Keratinocyte (primary cell): ENCODE results near the gene MIGA1. TPM values are rescaled to one million over a fixed set of nuclear protein-coding genes. Genes with fewer than 3 reads are reported as not detected.

Experiments
- DNase-seq: peaks from one replicate; pipeline ENCODE4 v3.0.0-alpha.2; 2011; ENCODE audit warnings: low read depth, missing footprints, low spot score
- FAIRE-seq: peaks from 2 replicates; lab custom pipeline; 2011; peaks lifted over from hg19 to GRCh38; lab: Jason Lieb, UNC
- H2AFZ ChIP-seq: 2 replicates; pipeline ENCODE4 v1.6.0; 2012; ENCODE audit warnings: low read length, control low read depth, inconsistent platforms; ENCODE audit not compliant: control insufficient read depth
- H3K27ac ChIP-seq: 2 replicates; pipeline ENCODE4 v1.5.1; 2011; ENCODE audit warnings: low read length; ENCODE audit not compliant: control insufficient read depth, insufficient read depth
- H3K27me3 ChIP-seq: 3 replicates; pipeline ENCODE4 v1.6.0; 2011; ENCODE audit warnings: low read length; ENCODE audit not compliant: control insufficient read depth, insufficient read depth; ENCODE audit errors: extremely low read depth
- H3K36me3 ChIP-seq, 2 experiments: 2 replicates in 1 of 2; 3 replicates in 1 of 2; pipeline ENCODE4 v1.5.1; 2011; ENCODE audit warnings: low read length in 2 of 2, mild to moderate bottlenecking in 1 of 2; ENCODE audit not compliant: control insufficient read depth in 2 of 2, insufficient read depth in 2 of 2; ENCODE audit errors: extremely low read depth in 1 of 2
- H3K4me1 ChIP-seq: 3 replicates; pipeline ENCODE4 v1.5.1; 2011; ENCODE audit warnings: low read length; ENCODE audit not compliant: control insufficient read depth, insufficient read depth; ENCODE audit errors: extremely low read depth
- H3K4me2 ChIP-seq: 3 replicates; pipeline ENCODE4 v1.6.0; 2011; ENCODE audit warnings: low read depth, low read length; ENCODE audit not compliant: control insufficient read depth, insufficient read depth; ENCODE audit errors: extremely low read depth
- H3K4me3 ChIP-seq, 3 experiments: fragments of 200-600 bp in 1 of 3; sonication (generic) in 1 of 3; 2 replicates in 2 of 3; 3 replicates in 1 of 3; pipeline ENCODE4 v1.5.1; 2011 to 2016; ENCODE audit warnings: low read length in 3 of 3, mild to moderate bottlenecking in 3 of 3, control low read depth in 2 of 3, inconsistent platforms in 1 of 3, low read depth in 1 of 3, mixed read lengths in 1 of 3, mixed run types in 1 of 3, moderate library complexity in 1 of 3; ENCODE audit not compliant: control insufficient read depth in 2 of 3, insufficient read depth in 2 of 3; ENCODE audit errors: extremely low read depth in 1 of 3
- H3K79me2 ChIP-seq: 2 replicates; pipeline ENCODE4 v1.6.0; 2012; ENCODE audit warnings: low read length; ENCODE audit not compliant: control insufficient read depth, insufficient read depth
- H3K9ac ChIP-seq: 3 replicates; pipeline ENCODE4 v1.6.0; 2011; ENCODE audit warnings: low read length; ENCODE audit not compliant: control insufficient read depth, insufficient read depth; ENCODE audit errors: extremely low read depth
- H3K9me1 ChIP-seq: 3 replicates; pipeline ENCODE4 v1.6.0; 2011; ENCODE audit warnings: low read length; ENCODE audit not compliant: control insufficient read depth, insufficient read depth; ENCODE audit errors: extremely low read depth
- H3K9me3 ChIP-seq: 2 replicates; pipeline ENCODE4 v1.5.1; 2012; ENCODE audit warnings: low read depth, low read length; ENCODE audit not compliant: control insufficient read depth
- H4K20me1 ChIP-seq: 3 replicates; pipeline ENCODE4 v1.6.0; 2011; ENCODE audit warnings: low read length; ENCODE audit not compliant: control insufficient read depth, insufficient read depth; ENCODE audit errors: extremely low read depth
- EZH2 ChIP-seq: IDR thresholded peaks from one replicate; pipeline ENCODE4 v1.6.1; 2012; ENCODE audit warnings: inconsistent platforms, mild to moderate bottlenecking, low read length, moderate library complexity
- dilution Hi-C: fragments of 300-500 bp; cut with MboI; formaldehyde crosslinking; loops from one replicate; pipeline ENCODE4 v1.7.0; 2020; ENCODE audit warnings: low sequenced_read_pairs; ENCODE audit not compliant: extremely low pct_ligation_motif_present
- polyA plus RNA-seq, 5 experiments: library from polyadenylated mRNA; depleted of rRNA in 3 of 5; stranded (reverse) in 3 of 5; stranded (forward) in 1 of 5; unstranded in 1 of 5; fragments of >200 nt; gene quantifications; 1 replicate in 1 of 5; 2 replicates in 3 of 5; 3 replicates in 1 of 5; pipeline versions ENCODE4 v1.2.1 to v1.2.3, GENCODE V29; 2011 to 2012; ENCODE audit warnings: missing spikeins in 2 of 5, low read depth in 1 of 5, low replicate concordance in 1 of 5
- TF ChIP-seq, protein P1 (sequence below), 3 experiments: IDR thresholded peaks in 1 of 3; conservative IDR thresholded peaks in 1 of 3; optimal IDR thresholded peaks in 1 of 3; 2 replicates in 2 of 3; 3 replicates in 1 of 3; pipeline versions ENCODE3 to v1.5.1; 2011; ENCODE audit warnings: low read length in 3 of 3, mild to moderate bottlenecking in 3 of 3, moderate library complexity in 2 of 3, control low read depth in 1 of 3, inconsistent platforms in 1 of 3; ENCODE audit not compliant: insufficient read depth in 2 of 3; ENCODE audit errors: extremely low read depth in 1 of 3

Gene MIGA1
- polyA plus RNA-seq, 1 donor (not counting 4 experiments of a cell fraction or from before 2014, with no cell fraction given): 8.5 TPM

DNA sequence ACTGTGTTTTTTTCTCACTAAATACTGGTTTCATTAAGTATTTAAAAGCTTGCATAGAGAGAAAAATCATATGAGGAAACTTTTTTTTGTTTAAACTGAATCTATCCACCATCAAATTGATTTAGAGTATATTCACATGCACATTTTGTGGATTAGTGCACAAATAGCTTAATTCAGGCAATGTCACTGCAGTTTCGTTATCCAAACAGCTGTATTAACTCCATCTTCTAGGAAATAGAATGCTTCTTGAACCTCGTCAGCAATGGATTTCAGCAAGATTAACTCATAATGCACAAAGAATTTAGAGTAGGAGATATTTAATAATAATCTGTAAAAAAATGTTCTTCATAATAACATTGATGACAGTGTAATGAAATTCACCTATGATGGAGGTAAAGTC is 146.5 kb downstream of the MIGA1 start:
- H3K9me3 ChIP-seq: no peaks in the 10 kb centered on the region
- no peaks in the 10 kb centered on the region for H3K36me3 ChIP-seq
- TF ChIP-seq, protein P1, sequence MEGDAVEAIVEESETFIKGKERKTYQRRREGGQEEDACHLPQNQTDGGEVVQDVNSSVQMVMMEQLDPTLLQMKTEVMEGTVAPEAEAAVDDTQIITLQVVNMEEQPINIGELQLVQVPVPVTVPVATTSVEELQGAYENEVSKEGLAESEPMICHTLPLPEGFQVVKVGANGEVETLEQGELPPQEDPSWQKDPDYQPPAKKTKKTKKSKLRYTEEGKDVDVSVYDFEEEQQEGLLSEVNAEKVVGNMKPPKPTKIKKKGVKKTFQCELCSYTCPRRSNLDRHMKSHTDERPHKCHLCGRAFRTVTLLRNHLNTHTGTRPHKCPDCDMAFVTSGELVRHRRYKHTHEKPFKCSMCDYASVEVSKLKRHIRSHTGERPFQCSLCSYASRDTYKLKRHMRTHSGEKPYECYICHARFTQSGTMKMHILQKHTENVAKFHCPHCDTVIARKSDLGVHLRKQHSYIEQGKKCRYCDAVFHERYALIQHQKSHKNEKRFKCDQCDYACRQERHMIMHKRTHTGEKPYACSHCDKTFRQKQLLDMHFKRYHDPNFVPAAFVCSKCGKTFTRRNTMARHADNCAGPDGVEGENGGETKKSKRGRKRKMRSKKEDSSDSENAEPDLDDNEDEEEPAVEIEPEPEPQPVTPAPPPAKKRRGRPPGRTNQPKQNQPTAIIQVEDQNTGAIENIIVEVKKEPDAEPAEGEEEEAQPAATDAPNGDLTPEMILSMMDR (optimal IDR thresholded peaks at IDR 0.05 in 1 of 3, IDR thresholded peaks at IDR 0.05 in 1 of 3, conservative IDR thresholded peaks at IDR 0.05 in 1 of 3; ENCODE audit: extremely low read depth in 1 of 3, insufficient read depth in 2 of 3, low read length in 3 of 3): no peak
- no peak for TF ChIP-seq EZH2
- no peaks in the 10 kb centered on the region for H3K27me3 ChIP-seq
- H3K4me2 ChIP-seq: no peak overlapping the region
- H3K4me3 ChIP-seq: no peak overlapping the region
- no peaks in the 10 kb centered on the region for H3K4me1 ChIP-seq
- no peak overlapping the region for H2AFZ ChIP-seq
- DNase-seq (no peak), FAIRE-seq (no peak)
- no peaks in the 10 kb centered on the region for H4K20me1 ChIP-seq
- H3K9me1 ChIP-seq: no peaks in the 10 kb centered on the region
- H3K79me2 ChIP-seq: no peaks in the 10 kb centered on the region
- dilution Hi-C loops: no loop called here
- H3K9ac ChIP-seq: no peak overlapping the region
- no peak overlapping the region for H3K27ac ChIP-seq

DNA sequence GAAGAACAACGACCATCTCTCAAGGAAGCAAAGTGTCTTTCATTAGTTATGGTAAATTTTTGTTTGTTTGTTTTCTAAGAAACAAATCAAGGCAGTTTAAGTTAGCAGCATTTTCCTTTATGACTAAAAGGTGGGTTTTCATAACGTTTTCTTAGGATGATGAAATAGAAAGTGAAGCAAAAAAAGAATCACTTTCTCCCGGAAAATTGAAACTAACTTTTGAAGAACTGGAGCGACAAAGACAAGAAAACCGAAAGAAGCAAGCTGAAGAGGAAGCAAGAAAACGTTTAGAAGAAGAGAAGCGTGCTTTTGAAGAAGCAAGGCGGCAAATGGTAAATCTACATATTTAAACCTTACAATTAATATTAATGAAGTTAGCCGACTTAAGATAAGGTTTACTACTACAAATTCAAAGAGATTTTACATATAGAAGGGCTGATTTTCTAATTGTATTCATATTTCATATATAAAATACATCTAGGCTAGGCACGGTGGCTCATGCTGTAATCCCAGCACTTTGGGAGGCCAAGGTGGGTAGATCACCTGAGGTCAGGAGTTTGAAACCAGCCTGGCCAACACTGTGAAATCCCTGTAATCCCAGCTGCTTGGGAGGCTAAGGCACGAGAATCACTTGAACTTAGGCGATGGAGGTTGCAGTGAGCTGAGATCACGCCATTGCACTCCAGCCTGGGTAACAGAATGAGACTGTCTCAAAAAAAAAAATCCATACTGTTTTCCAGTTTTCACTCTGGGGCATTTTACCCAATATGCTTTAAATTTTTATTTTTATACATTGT is 147.3 kb downstream of the MIGA1 start:
- no peak for DNase-seq
- FAIRE-seq: no peak
- H3K4me2 ChIP-seq: no peak overlapping the region
- H3K36me3 ChIP-seq: no peaks in the 10 kb centered on the region
- H3K79me2 ChIP-seq: no peaks in the 10 kb centered on the region
- H3K9me1 ChIP-seq: no peaks in the 10 kb centered on the region
- H3K4me1 ChIP-seq: no peaks in the 10 kb centered on the region
- no peaks in the 10 kb centered on the region for H4K20me1 ChIP-seq
- H3K9me3 ChIP-seq: no peaks in the 10 kb centered on the region
- no peak overlapping the region for H3K4me3 ChIP-seq
- no peak for TF ChIP-seq EZH2
- TF ChIP-seq, protein P1 (optimal IDR thresholded peaks at IDR 0.05 in 1 of 3, IDR thresholded peaks at IDR 0.05 in 1 of 3, conservative IDR thresholded peaks at IDR 0.05 in 1 of 3; ENCODE audit: extremely low read depth in 1 of 3, insufficient read depth in 2 of 3, low read length in 3 of 3): no peak
- H3K27me3 ChIP-seq: no peaks in the 10 kb centered on the region
- dilution Hi-C loops: no loop called here
- no peak overlapping the region for H3K9ac ChIP-seq
- H3K27ac ChIP-seq: no peak overlapping the region
- no peak overlapping the region for H2AFZ ChIP-seq
